Measurements from ENCODE around the gene SLC15A4. TPM values are rescaled to one million over a fixed set of nuclear protein-coding genes. Genes with fewer than 3 reads are reported as not detected.

Gene SLC15A4
- total RNA-seq, 1 experiment from 2014 or later = 29.1 TPM

GRCh38 chr12:128814411-128815261, 9.1 kb downstream of the SLC15A4 start:
- Histone ChIP-seq H3K27me3 (ENCODE audit: control insufficient read depth, insufficient read depth, low read length) (no peaks in the 10 kb centered on the region), H3K36me3 (ENCODE audit: control insufficient read depth, insufficient read depth, low read length) (no peaks in the 10 kb centered on the region), H3K4me1 (ENCODE audit: control insufficient read depth, insufficient read depth, low read length) (peaks cover 15% of the 10 kb centered on the region), H3K4me3 (ENCODE audit: low read depth in 2 of 2, low read length in 2 of 2) (no peak overlapping the region), H3K9me3 (ENCODE audit: control insufficient read depth, insufficient read depth, low read depth, low read length) (no peaks in the 10 kb centered on the region), H3K27ac (ENCODE audit: low read length) (no peak overlapping the region)
- TF ChIP-seq, protein P1, sequence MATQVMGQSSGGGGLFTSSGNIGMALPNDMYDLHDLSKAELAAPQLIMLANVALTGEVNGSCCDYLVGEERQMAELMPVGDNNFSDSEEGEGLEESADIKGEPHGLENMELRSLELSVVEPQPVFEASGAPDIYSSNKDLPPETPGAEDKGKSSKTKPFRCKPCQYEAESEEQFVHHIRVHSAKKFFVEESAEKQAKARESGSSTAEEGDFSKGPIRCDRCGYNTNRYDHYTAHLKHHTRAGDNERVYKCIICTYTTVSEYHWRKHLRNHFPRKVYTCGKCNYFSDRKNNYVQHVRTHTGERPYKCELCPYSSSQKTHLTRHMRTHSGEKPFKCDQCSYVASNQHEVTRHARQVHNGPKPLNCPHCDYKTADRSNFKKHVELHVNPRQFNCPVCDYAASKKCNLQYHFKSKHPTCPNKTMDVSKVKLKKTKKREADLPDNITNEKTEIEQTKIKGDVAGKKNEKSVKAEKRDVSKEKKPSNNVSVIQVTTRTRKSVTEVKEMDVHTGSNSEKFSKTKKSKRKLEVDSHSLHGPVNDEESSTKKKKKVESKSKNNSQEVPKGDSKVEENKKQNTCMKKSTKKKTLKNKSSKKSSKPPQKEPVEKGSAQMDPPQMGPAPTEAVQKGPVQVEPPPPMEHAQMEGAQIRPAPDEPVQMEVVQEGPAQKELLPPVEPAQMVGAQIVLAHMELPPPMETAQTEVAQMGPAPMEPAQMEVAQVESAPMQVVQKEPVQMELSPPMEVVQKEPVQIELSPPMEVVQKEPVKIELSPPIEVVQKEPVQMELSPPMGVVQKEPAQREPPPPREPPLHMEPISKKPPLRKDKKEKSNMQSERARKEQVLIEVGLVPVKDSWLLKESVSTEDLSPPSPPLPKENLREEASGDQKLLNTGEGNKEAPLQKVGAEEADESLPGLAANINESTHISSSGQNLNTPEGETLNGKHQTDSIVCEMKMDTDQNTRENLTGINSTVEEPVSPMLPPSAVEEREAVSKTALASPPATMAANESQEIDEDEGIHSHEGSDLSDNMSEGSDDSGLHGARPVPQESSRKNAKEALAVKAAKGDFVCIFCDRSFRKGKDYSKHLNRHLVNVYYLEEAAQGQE (IDR thresholded peaks at IDR 0.05; ENCODE audit: insufficient read depth in 1 of 2, low read depth in 2 of 2, low read length in 1 of 2) = no peak
- TF ChIP-seq TCF7L2 (IDR thresholded peaks at IDR 0.05; ENCODE audit: low read depth, low read length) (no peak), POLR2AphosphoS5 (IDR thresholded peaks at IDR 0.05; ENCODE audit: low read depth, low read length) (no peak), SIN3A (IDR thresholded peaks at IDR 0.05; ENCODE audit: borderline replicate concordance, insufficient read depth, low read depth, low read length) (no peak), CTCF (IDR thresholded peaks at IDR 0.05) (no peak)
- POLR2A ChIA-PET = no interaction called here
- DNase-seq (ENCODE audit: low read depth, low spot score) = no peak
- intact Hi-C loops (cut with micrococcal nuclease; ENCODE audit: unreplicated experiment) (no loop called here), in situ Hi-C loops (cut with HindIII; ENCODE audit: low pct_unique_long_range_greater_than_20kb, low sequenced_read_pairs) (no loop called here)
- no peak for ATAC-seq
- CTCF ChIA-PET = no interaction called here
- no TSS peak for BruUV-seq (replicated peaks)

- Histone ChIP-seq H3K36me3 (ENCODE audit: control insufficient read depth, insufficient read depth, low read length) (peaks cover 3% of the 10 kb centered on the region; the same call in 1 of the 2 replicates), H3K9me3 (ENCODE audit: control insufficient read depth, insufficient read depth, low read depth, low read length) (no peaks in the 10 kb centered on the region), H3K27ac (ENCODE audit: low read length) (no peak overlapping the region), H3K4me3 (ENCODE audit: low read depth in 2 of 2, low read length in 2 of 2) (no peak overlapping the region), H3K27me3 (ENCODE audit: control insufficient read depth, insufficient read depth, low read length) (no peaks in the 10 kb centered on the region), H3K4me1 (ENCODE audit: control insufficient read depth, insufficient read depth, low read length) (peaks cover 15% of the 10 kb centered on the region)
- ChIA-PET CTCF (no interaction called here), POLR2A (no interaction called here)
- ATAC-seq (no peak), DNase-seq (ENCODE audit: low read depth, low spot score) (no peak)
- intact Hi-C loops (cut with micrococcal nuclease; ENCODE audit: unreplicated experiment) = no loop called here
- in situ Hi-C loops (cut with HindIII; ENCODE audit: low pct_unique_long_range_greater_than_20kb, low sequenced_read_pairs) = no loop called here
- TF ChIP-seq SIN3A (IDR thresholded peaks at IDR 0.05; ENCODE audit: borderline replicate concordance, insufficient read depth, low read depth, low read length) (no peak), POLR2AphosphoS5 (IDR thresholded peaks at IDR 0.05; ENCODE audit: low read depth, low read length) (no peak), CTCF (IDR thresholded peaks at IDR 0.05) (no peak), TCF7L2 (IDR thresholded peaks at IDR 0.05; ENCODE audit: low read depth, low read length) (no peak)
- TF ChIP-seq, protein P1 (IDR thresholded peaks at IDR 0.05; ENCODE audit: insufficient read depth in 1 of 2, low read depth in 2 of 2, low read length in 1 of 2) = no peak
- no TSS peak for BruUV-seq (replicated peaks)
These were observed 9.9 kb downstream of the SLC15A4 start for GRCh38 chr12:128813883-128814282.

Measured in Panc1 (cell line).